Sigmoid colon (tissue), 4 donors: ENCODE results near the gene E2F6.

Experiments
- EP300 ChIP-seq, 4 donors: sonication (generic); formaldehyde crosslinking; IDR thresholded peaks; one replicate each; pipeline ENCODE4 v1.6.1; 2017; ENCODE audit warnings: antibody characterized with exemption in 4 of 4
- POLR2AphosphoS5 ChIP-seq, 4 donors: sonication (generic); formaldehyde crosslinking; IDR thresholded peaks; one replicate each; pipeline ENCODE4 v1.6.1; 2017; ENCODE audit warnings: antibody characterized with exemption in 4 of 4
- TF ChIP-seq, protein P1 (sequence below), 4 experiments: fragments of 450-650 bp in 3 of 4; fragments of 200-600 bp in 1 of 4; IDR thresholded peaks; one replicate each; pipeline ENCODE4 v1.5.1; 2016 to 2019; ENCODE audit warnings: antibody characterized with exemption in 4 of 4, mild to moderate bottlenecking in 3 of 4, moderate library complexity in 2 of 4

DNA sequence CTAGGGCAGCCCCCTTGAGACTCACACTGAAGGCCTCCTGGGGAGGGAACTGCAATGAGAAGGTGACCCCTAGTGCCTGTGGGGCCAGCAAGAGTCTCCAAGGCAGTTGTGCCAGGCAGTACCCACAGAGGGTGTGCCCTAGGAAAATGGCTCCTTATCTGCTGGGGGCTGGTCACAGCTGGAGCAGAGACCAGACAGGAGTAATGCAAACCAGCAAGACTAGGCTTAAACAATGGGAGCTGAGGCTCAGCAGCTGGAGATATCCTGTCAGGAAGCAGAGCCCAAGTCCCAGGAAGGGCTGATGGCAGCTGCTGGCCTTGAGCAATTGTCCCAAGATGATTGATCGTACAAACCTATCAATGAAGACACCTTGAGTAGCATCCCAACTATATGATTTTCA, 26.8 kb upstream of the E2F6 start:
- TF ChIP-seq, protein P1, sequence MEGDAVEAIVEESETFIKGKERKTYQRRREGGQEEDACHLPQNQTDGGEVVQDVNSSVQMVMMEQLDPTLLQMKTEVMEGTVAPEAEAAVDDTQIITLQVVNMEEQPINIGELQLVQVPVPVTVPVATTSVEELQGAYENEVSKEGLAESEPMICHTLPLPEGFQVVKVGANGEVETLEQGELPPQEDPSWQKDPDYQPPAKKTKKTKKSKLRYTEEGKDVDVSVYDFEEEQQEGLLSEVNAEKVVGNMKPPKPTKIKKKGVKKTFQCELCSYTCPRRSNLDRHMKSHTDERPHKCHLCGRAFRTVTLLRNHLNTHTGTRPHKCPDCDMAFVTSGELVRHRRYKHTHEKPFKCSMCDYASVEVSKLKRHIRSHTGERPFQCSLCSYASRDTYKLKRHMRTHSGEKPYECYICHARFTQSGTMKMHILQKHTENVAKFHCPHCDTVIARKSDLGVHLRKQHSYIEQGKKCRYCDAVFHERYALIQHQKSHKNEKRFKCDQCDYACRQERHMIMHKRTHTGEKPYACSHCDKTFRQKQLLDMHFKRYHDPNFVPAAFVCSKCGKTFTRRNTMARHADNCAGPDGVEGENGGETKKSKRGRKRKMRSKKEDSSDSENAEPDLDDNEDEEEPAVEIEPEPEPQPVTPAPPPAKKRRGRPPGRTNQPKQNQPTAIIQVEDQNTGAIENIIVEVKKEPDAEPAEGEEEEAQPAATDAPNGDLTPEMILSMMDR (IDR thresholded peaks at IDR 0.05): no peak
- no peak for TF ChIP-seq POLR2AphosphoS5 (IDR thresholded peaks at IDR 0.05)
- TF ChIP-seq EP300 (IDR thresholded peaks at IDR 0.05): no peak
